ENCODE results near the gene STH. TPM values are rescaled to one million over a fixed set of nuclear protein-coding genes. Genes with fewer than 3 reads are reported as not detected.

Gene STH
- total RNA-seq, 1 experiment from 2014 or later = not detected

GRCh38 chr17:46035112-46035818 is 36.2 kb downstream of the STH start:
- ChIA-PET CTCF (interaction anchor here (0.6 to 1.6 kb wide), 2 partner anchors 9 to 158 kb away, joined by 3 to 5 read pairs; partner anchors contain the start of gene KANSL1), POLR2A (no interaction called here)
- no peak overlapping the region for H3K27ac Mint-ChIP-seq (ENCODE audit: unreplicated experiment)
- H3K4me1 Mint-ChIP-seq (ENCODE audit: low read depth, unreplicated experiment) = no peaks in the 10 kb centered on the region
- Histone ChIP-seq H3K36me3 (ENCODE audit: control insufficient read depth, insufficient read depth, low read length) (peaks cover 14% of the 10 kb centered on the region), H3K9me3 (no peaks in the 10 kb centered on the region), H3K4me3 (ENCODE audit: low read depth, low read length) (no peak overlapping the region), H3K4me1 (no peaks in the 10 kb centered on the region), H3K27me3 (replicated peaks; ENCODE audit: control insufficient read depth, insufficient read depth, low read length) (no peaks in the 10 kb centered on the region)
- TF ChIP-seq CTCF (IDR thresholded peaks at IDR 0.05; ENCODE audit: insufficient read depth in 1 of 2, low read depth in 1 of 2, low read length in 1 of 2, severe bottlenecking in 1 of 2, unreplicated experiment in 1 of 2) = no peak
- H3K27me3 Mint-ChIP-seq (ENCODE audit: insufficient read depth, unreplicated experiment) = no peaks in the 10 kb centered on the region
- no peaks in the 10 kb centered on the region for H3K9me3 Mint-ChIP-seq (ENCODE audit: unreplicated experiment)
- intact Hi-C loops (cut with micrococcal nuclease; ENCODE audit: unreplicated experiment) = no loop called here
- no peak for DNase-seq
- H3K4me3 Mint-ChIP-seq (ENCODE audit: unreplicated experiment) = no peak overlapping the region
- peaks cover 90% of the 10 kb centered on the region for H3K36me3 Mint-ChIP-seq (ENCODE audit: insufficient read depth, unreplicated experiment)
- BruUV-seq (replicated peaks) = no TSS peak

- ChIA-PET CTCF (interaction anchor here (0.7 kb wide), 1 partner anchor 16 kb away, joined by 4 read pairs; no protein-coding TSS in a partner anchor), POLR2A (no interaction called here)
- H3K36me3 Mint-ChIP-seq (ENCODE audit: insufficient read depth, unreplicated experiment) = peaks cover 90% of the 10 kb centered on the region
Observed at GRCh38 chr17:46036491-46036890, 37.4 kb downstream of the STH start.

GRCh38 chr17:46037722-46038255 is 38.7 kb downstream of the STH start:
- no peak overlapping the region for H3K27ac Mint-ChIP-seq (ENCODE audit: unreplicated experiment)
- CTCF ChIA-PET = interaction anchor here (0.7 kb wide), 1 partner anchor 155 kb away, joined by 4 read pairs; the partner anchor contains the start of gene KANSL1
- Histone ChIP-seq H3K36me3 (ENCODE audit: control insufficient read depth, insufficient read depth, low read length) (peaks cover 13% of the 10 kb centered on the region), H3K9me3 (no peaks in the 10 kb centered on the region), H3K27me3 (replicated peaks; ENCODE audit: control insufficient read depth, insufficient read depth, low read length) (no peaks in the 10 kb centered on the region), H3K4me3 (ENCODE audit: low read depth, low read length) (no peak overlapping the region), H3K4me1 (no peaks in the 10 kb centered on the region)
- H3K27me3 Mint-ChIP-seq (ENCODE audit: insufficient read depth, unreplicated experiment) = no peaks in the 10 kb centered on the region
- H3K9me3 Mint-ChIP-seq (ENCODE audit: unreplicated experiment) = no peaks in the 10 kb centered on the region
- no peak overlapping the region for H3K4me3 Mint-ChIP-seq (ENCODE audit: unreplicated experiment)
- intact Hi-C loops (cut with micrococcal nuclease; ENCODE audit: unreplicated experiment) = no loop called here
- DNase-seq = no peak
- peaks cover 85% of the 10 kb centered on the region for H3K36me3 Mint-ChIP-seq (ENCODE audit: insufficient read depth, unreplicated experiment)
- TF ChIP-seq CTCF (IDR thresholded peaks at IDR 0.05; ENCODE audit: insufficient read depth in 1 of 2, low read depth in 1 of 2, low read length in 1 of 2, severe bottlenecking in 1 of 2, unreplicated experiment in 1 of 2) = no peak
- no TSS peak for BruUV-seq (replicated peaks)
- POLR2A ChIA-PET = no interaction called here
- H3K4me1 Mint-ChIP-seq (ENCODE audit: low read depth, unreplicated experiment) = no peaks in the 10 kb centered on the region

More at GRCh38 chr17:46036491-46036890, 37.4 kb downstream of the STH start:
- TF ChIP-seq CTCF (IDR thresholded peaks at IDR 0.05; ENCODE audit: insufficient read depth in 1 of 2, low read depth in 1 of 2, low read length in 1 of 2, severe bottlenecking in 1 of 2, unreplicated experiment in 1 of 2) = no peak
- BruUV-seq (replicated peaks) = no TSS peak
- H3K4me3 ChIP-seq (ENCODE audit: low read depth, low read length) = no peak overlapping the region
- H3K9me3 Mint-ChIP-seq (ENCODE audit: unreplicated experiment) = no peaks in the 10 kb centered on the region
- no peaks in the 10 kb centered on the region for H3K4me1 ChIP-seq
- H3K27ac Mint-ChIP-seq (ENCODE audit: unreplicated experiment) = no peak overlapping the region
- H3K9me3 ChIP-seq = no peaks in the 10 kb centered on the region
- H3K27me3 ChIP-seq (replicated peaks; ENCODE audit: control insufficient read depth, insufficient read depth, low read length) = no peaks in the 10 kb centered on the region
- H3K36me3 ChIP-seq (ENCODE audit: control insufficient read depth, insufficient read depth, low read length) = peaks cover 14% of the 10 kb centered on the region
- no peaks in the 10 kb centered on the region for H3K4me1 Mint-ChIP-seq (ENCODE audit: low read depth, unreplicated experiment)
- no peak overlapping the region for H3K4me3 Mint-ChIP-seq (ENCODE audit: unreplicated experiment)
- no peak for DNase-seq
- intact Hi-C loops (cut with micrococcal nuclease; ENCODE audit: unreplicated experiment) = no loop called here
- H3K27me3 Mint-ChIP-seq (ENCODE audit: insufficient read depth, unreplicated experiment) = no peaks in the 10 kb centered on the region

All from Caco-2 (cell line).